ENCODE measurements around the gene TWNK.

The TWNK gene

DNA sequence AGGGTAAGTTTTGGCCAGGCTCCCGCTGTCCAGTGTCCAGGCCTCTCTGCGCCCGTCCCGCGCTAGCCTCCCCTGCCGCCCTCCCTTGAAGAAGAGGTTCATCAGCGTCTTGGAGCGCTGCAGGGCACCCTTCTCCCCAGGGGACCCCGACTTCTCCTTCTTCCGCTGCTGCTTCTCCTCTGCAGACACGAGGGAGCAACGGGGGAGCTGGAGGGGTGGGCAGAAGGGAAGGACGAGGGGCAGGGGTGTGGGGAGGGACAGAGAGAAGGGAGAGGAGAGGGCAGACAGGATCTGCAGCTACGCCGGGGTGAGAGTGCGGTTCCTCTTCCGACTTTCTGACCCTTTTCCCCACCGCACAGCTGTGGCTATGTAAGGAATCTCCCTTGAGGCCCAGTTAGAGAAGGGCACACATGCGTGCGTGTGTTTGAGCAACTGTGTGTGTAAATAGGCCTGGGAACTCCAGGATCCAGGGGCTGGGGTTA is 30.8 kb downstream of the TWNK start:
- H3K4me1 ChIP-seq (ENCODE audit: control insufficient read depth, low read length), result peaks cover 23% of the 10 kb centered on the region
- H3K4me3 ChIP-seq (ENCODE audit: low read length), result peak overlapping the region; percentile 48
- no peaks in the 10 kb centered on the region for H3F3A ChIP-seq (ENCODE audit: control insufficient read depth, insufficient read depth)
- H3K36me3 ChIP-seq (ENCODE audit: control insufficient read depth, low read length), result no peaks in the 10 kb centered on the region
- H3K27ac ChIP-seq (ENCODE audit: low read depth, low read length), result no peak overlapping the region
- H3K9me2 ChIP-seq (replicated peaks; ENCODE audit: control insufficient read depth, low read length), result no peaks in the 10 kb centered on the region
- no peak for TF ChIP-seq EZH2phosphoT487 (IDR thresholded peaks at IDR 0.05; ENCODE audit: borderline replicate concordance, low read length)
- TF ChIP-seq, protein P1, sequence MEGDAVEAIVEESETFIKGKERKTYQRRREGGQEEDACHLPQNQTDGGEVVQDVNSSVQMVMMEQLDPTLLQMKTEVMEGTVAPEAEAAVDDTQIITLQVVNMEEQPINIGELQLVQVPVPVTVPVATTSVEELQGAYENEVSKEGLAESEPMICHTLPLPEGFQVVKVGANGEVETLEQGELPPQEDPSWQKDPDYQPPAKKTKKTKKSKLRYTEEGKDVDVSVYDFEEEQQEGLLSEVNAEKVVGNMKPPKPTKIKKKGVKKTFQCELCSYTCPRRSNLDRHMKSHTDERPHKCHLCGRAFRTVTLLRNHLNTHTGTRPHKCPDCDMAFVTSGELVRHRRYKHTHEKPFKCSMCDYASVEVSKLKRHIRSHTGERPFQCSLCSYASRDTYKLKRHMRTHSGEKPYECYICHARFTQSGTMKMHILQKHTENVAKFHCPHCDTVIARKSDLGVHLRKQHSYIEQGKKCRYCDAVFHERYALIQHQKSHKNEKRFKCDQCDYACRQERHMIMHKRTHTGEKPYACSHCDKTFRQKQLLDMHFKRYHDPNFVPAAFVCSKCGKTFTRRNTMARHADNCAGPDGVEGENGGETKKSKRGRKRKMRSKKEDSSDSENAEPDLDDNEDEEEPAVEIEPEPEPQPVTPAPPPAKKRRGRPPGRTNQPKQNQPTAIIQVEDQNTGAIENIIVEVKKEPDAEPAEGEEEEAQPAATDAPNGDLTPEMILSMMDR (IDR thresholded peaks at IDR 0.05; ENCODE audit: low read depth, low read length, poor library complexity, severe bottlenecking), result no peak
- peaks cover 19% of the 10 kb centered on the region for H3K27me3 ChIP-seq (ENCODE audit: control insufficient read depth, low read length)
- H3K79me2 ChIP-seq (ENCODE audit: control insufficient read depth, low read length), result no peaks in the 10 kb centered on the region
- no peaks in the 10 kb centered on the region for H4K20me1 ChIP-seq (ENCODE audit: control insufficient read depth, insufficient read depth, low read depth, low read length)
- H3K9me3 ChIP-seq (ENCODE audit: control insufficient read depth, insufficient read depth, low read length), result no peaks in the 10 kb centered on the region
- H3K4me2 ChIP-seq (ENCODE audit: low read length), result peak overlapping the region; percentile 61

DNA sequence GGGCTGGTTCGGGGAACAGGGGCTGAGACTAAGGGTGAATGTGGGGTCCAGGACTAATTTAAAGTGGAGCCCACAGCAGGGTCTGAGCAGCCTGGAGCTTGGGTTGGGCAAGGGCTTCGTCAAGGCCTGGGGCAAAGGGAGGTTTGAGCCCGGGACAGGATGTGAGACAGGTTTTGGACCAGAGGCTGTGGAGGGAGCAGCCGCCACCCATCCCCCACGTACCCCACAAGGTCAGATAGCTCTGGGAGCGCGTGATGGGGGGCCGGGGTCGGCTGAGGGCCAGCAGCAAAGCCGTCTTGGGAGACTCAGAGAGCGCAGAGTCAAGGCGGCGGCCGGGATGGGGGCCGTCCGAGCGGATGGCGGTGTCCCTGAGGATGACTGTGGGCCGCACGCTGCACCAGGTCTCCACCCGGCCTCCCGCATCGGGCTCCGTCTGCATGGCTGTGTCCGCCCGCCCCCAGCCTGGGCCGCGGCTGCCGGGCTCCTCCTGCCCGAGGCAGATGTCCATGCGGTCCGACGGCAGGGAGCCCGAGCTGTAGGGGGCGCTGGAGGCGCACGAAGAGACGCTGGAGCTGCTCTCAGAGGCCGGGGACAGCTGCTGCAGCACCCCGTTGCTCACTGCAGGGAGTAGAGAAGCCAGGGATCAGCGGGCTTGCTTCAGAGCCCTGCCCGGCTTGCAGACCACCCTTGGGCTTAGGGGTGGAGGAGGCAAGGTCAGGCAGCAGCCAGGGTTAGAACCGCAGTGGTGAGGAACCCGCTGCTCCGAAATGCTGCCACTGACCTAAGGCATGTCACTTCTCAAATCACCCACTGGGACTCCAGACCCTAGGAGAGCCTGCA is 31.5 kb downstream of the TWNK start:
- Histone ChIP-seq H4K20me1 (ENCODE audit: control insufficient read depth, insufficient read depth, low read depth, low read length) (no peaks in the 10 kb centered on the region), H3K36me3 (ENCODE audit: control insufficient read depth, low read length) (no peaks in the 10 kb centered on the region), H3K4me3 (ENCODE audit: low read length) (peak overlapping the region; percentile 48), H3K79me2 (ENCODE audit: control insufficient read depth, low read length) (no peaks in the 10 kb centered on the region), H3K27me3 (ENCODE audit: control insufficient read depth, low read length) (peaks cover 19% of the 10 kb centered on the region), H3K4me2 (ENCODE audit: low read length) (peak overlapping the region; percentile 61), H3K4me1 (ENCODE audit: control insufficient read depth, low read length) (peaks cover 19% of the 10 kb centered on the region), H3K9me2 (replicated peaks; ENCODE audit: control insufficient read depth, low read length) (no peaks in the 10 kb centered on the region), H3K9me3 (ENCODE audit: control insufficient read depth, insufficient read depth, low read length) (no peaks in the 10 kb centered on the region), H3F3A (ENCODE audit: control insufficient read depth, insufficient read depth) (no peaks in the 10 kb centered on the region), H3K27ac (ENCODE audit: low read depth, low read length) (no peak overlapping the region)
- no peak for TF ChIP-seq EZH2phosphoT487 (IDR thresholded peaks at IDR 0.05; ENCODE audit: borderline replicate concordance, low read length)
- TF ChIP-seq, protein P1 (IDR thresholded peaks at IDR 0.05; ENCODE audit: low read depth, low read length, poor library complexity, severe bottlenecking), result peak; percentile 87

DNA sequence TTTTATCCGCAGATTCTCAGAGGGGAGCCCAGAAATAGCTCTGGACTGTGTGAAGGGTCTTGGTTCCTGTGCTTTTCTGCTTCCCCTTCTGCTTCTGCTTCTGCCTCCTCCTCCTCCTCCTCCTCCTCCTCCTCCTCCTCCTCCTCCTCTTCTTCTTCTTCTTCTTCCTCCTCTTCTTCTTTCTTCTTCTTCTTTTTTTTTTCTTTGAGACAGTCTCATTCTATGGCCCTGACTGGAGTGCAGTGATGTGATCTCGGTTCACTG is 32.0 kb downstream of the TWNK start:
- peak overlapping the region; percentile 48 for H3K4me3 ChIP-seq (ENCODE audit: low read length)
- no peak overlapping the region for H3K27ac ChIP-seq (ENCODE audit: low read depth, low read length)
- H3K79me2 ChIP-seq (ENCODE audit: control insufficient read depth, low read length), result no peaks in the 10 kb centered on the region
- peak overlapping the region; percentile 61; the same call in 1 of the 2 replicates for H3K4me2 ChIP-seq (ENCODE audit: low read length)
- no peaks in the 10 kb centered on the region for H4K20me1 ChIP-seq (ENCODE audit: control insufficient read depth, insufficient read depth, low read depth, low read length)
- H3K36me3 ChIP-seq (ENCODE audit: control insufficient read depth, low read length), result no peaks in the 10 kb centered on the region
- TF ChIP-seq, protein P1 (IDR thresholded peaks at IDR 0.05; ENCODE audit: low read depth, low read length, poor library complexity, severe bottlenecking), result no peak
- TF ChIP-seq EZH2phosphoT487 (IDR thresholded peaks at IDR 0.05; ENCODE audit: borderline replicate concordance, low read length), result no peak
- no peaks in the 10 kb centered on the region for H3F3A ChIP-seq (ENCODE audit: control insufficient read depth, insufficient read depth)
- peaks cover 19% of the 10 kb centered on the region for H3K4me1 ChIP-seq (ENCODE audit: control insufficient read depth, low read length)
- no peaks in the 10 kb centered on the region for H3K9me2 ChIP-seq (replicated peaks; ENCODE audit: control insufficient read depth, low read length)
- peaks cover 19% of the 10 kb centered on the region for H3K27me3 ChIP-seq (ENCODE audit: control insufficient read depth, low read length)
- H3K9me3 ChIP-seq (ENCODE audit: control insufficient read depth, insufficient read depth, low read length), result no peaks in the 10 kb centered on the region

Data from DOHH2 (cell line).